M059J (cell line): ENCODE data around the gene EMILIN1. TPM values are rescaled to one million over a fixed set of nuclear protein-coding genes. Genes with fewer than 3 reads are reported as not detected.

ENCODE experiments used
- DNase-seq: peaks from one replicate; pipeline ENCODE4 v3.0.0-alpha.2; 2012; ENCODE audit warnings: low read depth
- total RNA-seq: library from RNA; depleted of rRNA; stranded (reverse); fragments of >200 nt; shearing (Covaris generic); gene quantifications from 2 replicates; pipeline ENCODE4 v1.2.3, GENCODE V29; 2014; rRNA removed

Gene EMILIN1
- total RNA-seq, result 0.17 TPM in 1 of 2 replicates, not detected in the other

- peak; percentile 8 for DNase-seq
Observed at GRCh38 chr2:27078267-27079194, at the start of gene EMILIN1. EMILIN1 (plus strand) TSS chr2:27078615; CDS start chr2:27079066, 451 bp downstream.

GRCh38 chr2:27029051-27029450 lies 49.4 kb upstream of the EMILIN1 start:
- peak; percentile 36 for DNase-seq

DNA sequence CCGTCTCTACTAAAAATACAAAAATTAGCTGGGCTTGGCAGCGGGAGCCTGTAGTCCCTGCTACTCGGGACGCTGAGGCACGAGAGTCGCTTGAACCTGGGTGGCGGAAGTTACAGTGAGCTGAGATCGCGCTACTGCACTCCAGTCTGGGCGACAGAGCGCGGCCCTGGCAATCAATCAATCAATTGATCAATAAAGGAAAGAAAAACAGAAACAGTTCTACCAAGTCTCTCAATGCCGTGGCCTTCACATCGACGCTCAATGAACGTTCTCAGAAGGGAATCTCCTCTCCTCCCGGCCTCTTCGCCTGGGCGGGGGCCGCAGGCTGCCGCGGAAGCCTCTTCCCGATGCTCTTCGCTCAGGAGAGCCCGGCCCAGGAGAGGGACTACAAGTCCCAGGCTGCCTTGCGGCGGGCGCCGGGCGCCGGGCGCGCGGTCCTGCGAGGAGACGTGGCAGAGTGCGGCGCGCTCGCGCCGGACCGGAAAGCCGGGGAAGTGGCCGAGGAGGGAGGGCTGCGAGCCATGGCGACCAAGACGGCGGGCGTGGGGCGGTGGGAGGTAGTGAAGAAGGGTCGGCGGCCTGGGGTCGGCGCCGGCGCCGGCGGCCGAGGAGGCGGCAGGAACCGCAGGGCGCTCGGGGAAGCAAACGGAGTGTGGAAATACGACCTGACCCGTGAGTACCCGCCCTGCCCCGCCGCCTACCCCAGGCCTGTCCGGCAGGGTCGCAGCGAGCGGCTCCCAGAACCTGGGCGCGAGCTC lies 45.7 kb upstream of the EMILIN1 start, which contains the start of gene TMEM214:
Gene TMEM214, plus strand, starts transcription at position 471 of the 758 bp plus-strand sequence. Its CDS starts 51 bp downstream, at position 522.
- DNase-seq, result peak; percentile 85

GRCh38 chr2:27033253-27033852 lies 45.1 kb upstream of the EMILIN1 start:
- DNase-seq, result no peak

DNA sequence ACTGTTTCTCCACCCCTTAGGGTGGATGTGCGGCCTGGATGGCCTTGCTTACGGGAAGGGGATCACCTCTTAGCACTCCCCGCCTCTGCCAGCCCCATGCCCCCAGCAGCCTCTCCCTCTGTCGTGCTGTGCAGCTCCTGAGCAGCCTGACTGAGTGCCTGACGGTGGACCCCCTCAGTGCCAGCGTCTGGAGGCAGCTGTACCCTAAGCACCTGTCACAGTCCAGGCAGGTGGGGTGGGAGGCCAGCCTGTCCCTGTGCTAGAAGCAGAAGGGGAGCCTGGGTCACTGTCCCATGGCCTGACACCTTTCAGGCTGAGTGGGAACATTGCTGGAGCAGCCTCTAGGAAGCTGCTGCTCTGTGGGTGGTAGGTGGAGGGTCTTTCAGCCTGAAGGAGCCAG lies 40.4 kb upstream of the EMILIN1 start:
- DNase-seq, result no peak

GRCh38 chr2:27038631-27039339 lies 39.6 kb upstream of the EMILIN1 start:
- DNase-seq, result no peak

- DNase-seq, result no peak
Observed at GRCh38 chr2:27039426-27039825, 39.0 kb upstream of the EMILIN1 start.

DNA sequence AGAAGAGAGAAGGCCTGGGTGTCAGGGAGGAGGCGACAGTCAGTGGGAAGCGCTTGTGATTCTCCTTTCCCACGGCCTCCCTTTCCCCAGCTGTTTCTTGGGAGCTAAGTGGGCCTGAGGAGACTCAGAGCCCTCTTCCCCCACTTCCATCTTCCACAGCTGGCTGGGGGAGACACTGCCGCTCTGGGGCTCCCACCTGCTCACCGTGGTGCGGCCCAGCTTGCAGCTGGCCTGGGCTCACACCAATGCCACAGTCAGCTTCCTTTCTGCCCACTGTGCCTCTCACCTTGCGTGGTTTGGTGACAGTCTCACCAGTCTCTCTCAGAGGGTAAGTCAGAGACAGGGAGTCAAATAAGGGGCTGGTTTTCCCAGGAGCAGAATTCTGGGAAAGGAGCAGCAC lies 38.5 kb upstream of the EMILIN1 start:
- DNase-seq, result no peak

DNA sequence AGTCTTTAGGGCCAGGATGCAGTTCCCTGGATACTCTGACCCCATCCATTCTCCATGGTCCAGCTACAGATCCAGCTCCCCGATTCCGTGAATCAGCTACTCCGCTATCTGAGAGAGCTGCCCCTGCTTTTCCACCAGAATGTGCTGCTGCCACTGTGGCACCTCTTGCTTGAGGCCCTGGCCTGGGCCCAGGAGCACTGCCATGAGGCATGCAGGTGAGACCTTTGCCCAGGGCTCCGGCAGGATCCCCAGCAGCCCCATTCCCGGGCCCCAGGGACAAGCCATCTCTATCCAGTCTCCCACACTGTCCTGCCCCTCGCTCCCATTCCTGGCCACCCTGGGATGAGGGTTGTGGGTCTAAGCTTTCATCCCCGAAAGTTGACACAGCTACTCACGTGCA lies 38.1 kb upstream of the EMILIN1 start:
- no peak for DNase-seq

- DNase-seq, result peak; percentile 30
Observed at GRCh38 chr2:27041752-27042151, 36.7 kb upstream of the EMILIN1 start.

DNA sequence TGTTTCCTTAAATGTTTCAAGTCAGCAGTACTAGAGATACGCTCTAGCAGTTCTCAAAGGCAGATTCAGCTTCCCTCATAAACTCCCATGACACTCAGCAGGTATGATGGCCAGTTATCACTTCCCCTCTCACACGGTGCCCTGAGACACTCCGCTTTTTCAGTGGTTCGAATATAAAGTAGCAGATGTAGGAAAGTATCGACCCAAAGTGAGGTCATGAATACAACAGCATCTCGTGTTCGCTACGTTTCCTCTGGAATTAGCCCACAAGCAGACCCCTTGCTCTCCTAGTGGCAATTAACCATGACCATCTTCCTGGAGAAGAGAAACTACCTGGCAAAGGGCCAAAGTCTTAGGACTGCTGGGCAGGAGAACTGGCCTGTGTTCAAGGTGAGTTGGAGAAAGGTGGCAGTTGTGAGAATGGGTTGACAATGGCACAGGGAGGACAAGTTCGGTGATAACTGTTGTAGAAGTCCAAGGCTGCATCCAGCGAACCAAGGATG lies 36.2 kb upstream of the EMILIN1 start:
- DNase-seq, result peak; percentile 24

GRCh38 chr2:27042985-27043634 lies 35.3 kb upstream of the EMILIN1 start:
- peak; percentile 15 for DNase-seq

DNA sequence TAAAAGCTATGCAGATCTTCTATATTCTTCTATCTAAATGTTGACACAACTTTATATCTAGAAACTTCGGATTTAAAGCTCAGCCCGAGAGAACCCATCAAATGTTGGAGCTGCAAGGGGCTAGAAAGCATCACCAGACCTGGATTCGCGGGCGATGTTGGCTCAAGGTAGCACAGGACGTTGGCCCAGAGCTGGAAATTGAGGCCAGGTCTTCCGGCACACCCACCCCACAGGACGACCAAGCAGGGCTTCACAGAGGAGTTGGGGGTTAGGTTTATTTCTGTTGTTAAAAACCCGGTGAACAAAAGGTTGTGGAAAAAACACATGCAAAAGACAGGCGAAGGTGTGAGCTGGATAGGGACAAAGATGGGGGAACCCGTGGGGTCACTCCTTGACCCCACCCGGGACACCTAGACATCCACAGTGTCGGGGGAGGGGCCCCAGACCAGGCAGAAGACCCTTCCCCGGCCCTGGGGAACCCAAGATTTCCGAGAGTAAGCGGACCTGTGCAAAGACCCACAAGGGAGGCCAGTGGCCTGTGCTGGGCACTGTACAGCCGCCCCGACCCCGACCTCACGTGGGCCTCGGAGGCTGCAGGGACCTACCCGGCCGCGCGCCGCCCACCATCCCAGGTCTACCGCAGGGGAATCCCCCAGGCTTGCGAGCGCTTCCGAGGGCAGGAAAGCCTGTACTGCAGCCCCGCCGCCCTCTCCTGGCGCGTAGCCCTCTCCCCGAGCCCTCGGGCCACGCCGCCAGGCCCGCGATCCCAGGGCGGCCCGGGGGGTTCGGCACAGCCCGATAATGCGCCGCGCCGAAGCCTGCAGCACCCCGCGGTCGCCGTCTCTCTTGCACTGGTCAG lies 28.8 kb upstream of the EMILIN1 start:
- DNase-seq, result no peak

DNA sequence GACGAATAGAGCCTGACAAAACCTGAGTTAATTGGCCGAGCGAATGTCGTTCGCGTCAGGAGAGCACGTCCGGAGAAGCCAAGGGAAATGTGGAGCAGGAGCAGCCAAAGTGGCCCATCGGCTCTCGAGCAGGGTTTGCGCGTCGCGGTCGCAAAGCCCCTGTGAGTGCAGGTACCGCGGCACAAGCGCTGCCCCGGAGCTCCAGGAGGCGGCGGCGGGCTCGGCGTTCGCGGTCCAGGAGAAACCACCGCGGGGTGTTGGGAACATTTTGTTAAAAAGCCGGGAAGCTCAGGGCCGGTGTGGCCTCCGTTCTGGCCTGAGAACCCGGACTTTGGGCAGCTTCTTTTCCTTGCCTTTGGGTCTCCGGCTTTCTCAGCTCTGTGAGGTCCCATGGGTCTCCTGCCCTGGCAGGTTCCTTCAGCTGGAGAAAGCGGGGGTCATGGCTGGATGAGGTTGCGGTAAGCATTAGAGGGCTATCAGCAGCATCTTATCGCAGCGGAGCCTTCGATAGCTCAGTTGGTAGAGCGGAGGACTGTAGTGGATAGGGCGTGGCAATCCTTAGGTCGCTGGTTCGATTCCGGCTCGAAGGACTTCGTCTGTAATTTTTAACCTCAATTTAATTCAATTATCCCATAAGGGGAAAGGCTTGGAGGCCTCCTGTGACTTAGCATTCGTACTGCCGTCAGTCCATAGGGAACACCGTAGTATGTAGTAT lies 28.0 kb upstream of the EMILIN1 start:
- DNase-seq, result peak; percentile 91

DNA sequence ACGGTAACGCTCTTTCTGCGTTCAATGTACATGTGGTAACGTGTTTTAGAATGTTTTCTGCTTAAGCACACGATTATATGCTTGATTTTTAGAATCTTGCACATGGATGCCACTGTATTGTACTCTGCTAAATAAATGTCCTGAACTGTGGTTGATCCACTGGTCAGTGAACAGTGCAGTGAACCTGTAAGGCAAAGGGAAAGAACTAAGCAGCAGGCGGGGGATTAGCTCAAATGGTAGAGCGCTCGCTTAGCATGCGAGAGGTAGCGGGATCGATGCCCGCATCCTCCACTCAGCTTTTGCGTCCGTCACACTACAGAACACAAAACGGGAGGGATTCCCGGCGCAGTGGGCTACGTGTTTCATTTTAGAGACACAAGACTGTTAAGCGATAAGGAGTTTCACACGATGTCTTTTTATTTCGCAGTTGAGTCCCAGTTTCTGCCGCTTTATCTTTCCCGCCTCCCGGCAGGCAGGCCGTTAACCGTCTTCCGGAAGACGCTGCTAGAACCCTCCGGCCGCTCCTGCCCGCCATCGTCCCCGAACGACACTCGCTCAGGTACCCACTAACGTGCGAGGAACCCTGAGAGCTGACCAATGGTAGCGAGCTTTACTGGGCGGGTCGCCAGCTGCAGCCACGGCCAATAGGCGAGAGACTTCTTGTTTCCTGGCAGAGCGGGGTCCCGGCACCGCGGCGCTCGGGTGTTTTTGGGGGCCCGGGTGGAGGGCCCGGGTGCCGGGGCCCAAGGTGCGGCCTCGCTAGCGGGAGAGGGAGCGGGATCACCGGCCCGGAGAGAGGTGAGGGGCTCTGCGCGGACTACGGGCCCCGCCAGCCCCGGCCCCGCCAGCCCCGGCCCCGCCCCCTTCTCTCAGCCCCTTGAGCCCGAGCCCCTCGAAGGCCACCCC lies 27.2 kb upstream of the EMILIN1 start, which contains the start of gene AGBL5:
Gene AGBL5, plus strand, starts transcription at position 673 of the 906 bp plus-strand sequence. CDS start 1,291 bp downstream, outside the sequence.
- DNase-seq, result peak; percentile 89

DNA sequence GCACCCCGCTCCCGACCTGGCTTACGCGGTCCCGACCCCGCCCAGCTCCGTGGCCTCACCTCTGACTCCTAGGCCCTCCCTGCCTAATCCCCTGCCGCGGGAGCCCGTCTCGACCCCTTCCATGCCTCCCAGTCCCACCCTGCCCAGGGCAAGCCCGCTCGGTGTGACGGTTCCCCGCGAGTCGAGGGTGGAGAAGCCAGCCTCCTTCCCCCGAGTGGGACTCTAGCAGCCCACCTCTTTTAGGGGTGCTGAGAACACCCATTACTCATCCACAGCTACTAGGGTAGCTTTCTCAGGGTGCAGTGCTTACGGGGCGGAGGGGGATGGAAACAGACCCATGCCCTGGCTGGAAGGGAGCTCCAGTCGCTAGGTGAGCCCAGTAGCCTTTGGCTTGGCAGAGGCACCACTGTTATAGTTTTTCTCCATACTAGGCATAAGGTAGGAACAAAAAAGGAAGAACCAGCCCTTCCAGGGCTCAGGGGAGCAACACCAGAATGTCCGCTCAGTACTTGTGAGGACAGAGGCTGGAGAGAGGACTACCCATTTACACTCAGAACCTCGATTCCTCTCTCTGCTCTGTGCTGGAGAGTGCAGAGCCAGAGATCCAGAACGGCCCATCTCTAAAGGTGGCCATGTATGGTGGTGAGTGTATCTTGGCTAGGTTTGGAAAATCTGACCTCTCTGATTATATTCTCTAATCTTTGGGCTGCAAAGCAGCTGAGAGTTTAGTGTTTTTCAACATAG lies 26.3 kb upstream of the EMILIN1 start:
- DNase-seq, result no peak

DNA sequence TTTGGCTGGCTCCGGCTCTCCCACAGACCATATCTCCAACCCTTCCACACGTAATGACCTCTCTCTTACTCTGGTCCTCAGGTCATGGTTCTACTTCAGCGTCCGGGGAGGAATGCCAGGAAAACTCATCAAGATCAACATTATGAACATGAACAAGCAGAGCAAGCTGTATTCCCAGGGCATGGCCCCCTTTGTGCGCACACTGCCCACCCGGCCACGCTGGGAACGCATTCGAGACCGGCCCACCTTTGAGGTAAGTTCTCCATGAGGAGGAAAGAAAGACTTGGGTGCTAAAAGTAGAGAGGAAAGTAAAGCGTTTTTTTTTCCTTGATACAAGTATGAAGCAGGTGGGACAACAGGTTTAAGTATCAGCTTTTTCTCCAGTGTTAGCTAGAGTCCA lies 25.1 kb upstream of the EMILIN1 start:
- DNase-seq, result no peak
